ENCODE measurements around the gene PNMA6F.

Gene PNMA6F

DNA sequence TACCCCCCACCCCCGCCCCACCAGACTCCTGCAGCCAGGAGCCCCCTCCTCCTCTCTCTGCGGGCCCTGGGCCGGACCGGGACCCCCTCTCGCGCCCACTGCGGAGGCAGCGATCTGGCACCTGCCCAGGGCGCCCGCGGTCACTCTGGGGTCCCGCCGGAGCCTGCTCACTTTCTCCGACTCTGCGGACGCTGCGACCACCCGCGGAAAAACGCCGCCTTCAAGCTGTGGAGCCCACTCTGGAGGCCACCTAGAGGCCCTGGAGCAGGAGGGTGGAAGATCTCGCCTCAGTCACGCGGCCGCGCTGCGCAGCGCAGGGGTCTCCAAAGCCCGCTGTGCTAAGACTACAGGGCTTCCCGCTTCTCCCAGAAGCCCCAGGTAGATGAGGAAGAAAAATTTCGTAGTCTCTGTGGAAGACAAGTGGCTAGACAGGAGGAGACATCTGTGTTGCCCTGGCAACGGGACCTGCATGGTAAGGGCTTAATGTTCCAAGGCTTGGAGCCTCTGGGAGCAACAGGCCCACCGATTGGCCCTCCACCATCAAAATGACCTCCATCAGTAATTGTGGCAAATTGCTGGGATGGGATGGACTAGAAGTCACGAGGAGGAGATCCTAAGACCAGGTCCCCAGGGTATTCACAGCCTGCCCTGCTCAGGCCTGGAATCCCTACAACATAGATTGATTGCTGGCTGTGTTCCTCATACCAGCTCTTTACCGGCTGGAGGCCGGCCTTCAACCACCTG lies at the start of gene PNMA6F:
PNMA6F (minus strand) TSS at position 387 of the 744 bp plus-strand sequence. CDS start 1,093 bp downstream, outside the sequence.
- DNase-seq: no peak

GRCh38 chrX:153371256-153371655 lies 49.7 kb upstream of the PNMA6F start:
- DNase-seq: no peak

- no peak for DNase-seq
Measured at GRCh38 chrX:153370293-153371055, 48.9 kb upstream of the PNMA6F start.

GRCh38 chrX:153366878-153367538 lies 45.4 kb upstream of the PNMA6F start:
- no peak for DNase-seq

GRCh38 chrX:153366119-153366518 lies 44.6 kb upstream of the PNMA6F start:
- DNase-seq: no peak

GRCh38 chrX:153365670-153366069 lies 44.1 kb upstream of the PNMA6F start:
- no peak for DNase-seq

DNA sequence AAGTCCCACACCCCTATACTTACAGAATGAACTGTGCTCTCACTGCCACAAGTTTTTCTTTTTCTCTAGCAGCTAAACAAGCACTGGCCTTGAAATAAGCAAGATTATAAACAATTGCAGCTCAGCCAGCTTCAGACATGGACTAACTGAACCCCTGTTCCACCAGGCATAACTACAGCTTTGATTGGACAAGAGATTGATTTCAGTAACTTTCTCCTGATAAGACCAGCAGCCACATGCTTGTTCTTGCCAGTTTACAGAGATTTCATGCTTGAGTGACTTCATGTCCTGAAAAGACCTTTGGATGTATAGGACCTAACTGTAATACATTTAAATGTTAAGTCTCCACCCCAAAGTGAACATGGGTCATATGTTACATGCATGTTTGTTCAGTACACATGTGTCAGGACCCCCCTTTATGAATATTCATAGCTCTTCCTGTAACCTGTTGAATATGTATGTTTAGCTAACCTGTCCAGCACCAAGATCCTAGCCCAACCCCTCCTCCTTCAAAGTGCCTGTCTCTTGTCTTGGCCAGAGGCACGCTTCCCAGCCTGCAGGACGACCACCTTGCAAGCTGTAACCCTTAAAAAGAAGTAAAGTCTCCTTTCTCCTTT lies 40.3 kb upstream of the PNMA6F start:
- DNase-seq: no peak

DNA sequence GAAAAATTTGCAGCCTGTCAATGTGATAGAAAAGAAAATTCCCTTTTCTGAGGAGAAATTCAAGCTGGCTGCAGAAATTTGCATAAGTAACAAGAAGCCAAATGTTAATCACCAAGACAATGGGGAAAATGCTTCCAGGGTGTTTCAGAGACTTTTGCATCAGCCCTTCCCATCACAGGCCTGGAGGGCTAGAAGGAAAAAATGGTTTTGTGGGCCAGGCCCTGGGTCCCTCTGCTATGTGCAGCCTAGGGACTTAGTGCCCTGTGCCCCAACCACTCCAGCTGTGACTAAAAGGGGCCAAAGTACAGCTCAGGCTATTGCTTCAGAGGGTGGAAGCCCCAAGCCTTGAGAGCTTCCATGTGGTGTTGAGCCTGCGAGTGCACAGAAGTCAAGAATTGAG lies 36.3 kb upstream of the PNMA6F start:
- DNase-seq: no peak

DNA sequence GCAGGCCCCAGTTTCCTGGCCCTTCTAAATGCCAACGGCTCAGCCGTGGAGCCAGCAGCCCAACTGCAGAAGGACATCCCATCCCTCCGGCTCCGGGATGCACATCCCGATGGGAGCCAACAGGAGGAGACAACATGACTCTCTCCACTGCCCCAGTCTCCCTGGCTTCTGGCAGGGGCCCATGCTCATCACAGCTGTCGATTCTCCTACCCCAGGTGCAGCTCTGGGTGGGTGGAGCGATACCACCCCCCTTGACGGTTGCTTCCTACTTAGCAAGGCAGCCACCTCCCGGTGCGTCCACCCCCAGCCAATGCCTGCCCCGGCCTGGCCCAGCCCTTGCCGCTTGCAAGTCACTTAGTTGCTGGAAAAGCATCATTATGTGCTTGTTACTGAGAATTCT lies 31.8 kb upstream of the PNMA6F start:
- no peak for DNase-seq

GRCh38 chrX:153352858-153353257 lies 31.3 kb upstream of the PNMA6F start:
- DNase-seq: no peak

- no peak for DNase-seq
Measured at GRCh38 chrX:153351981-153352380, 30.4 kb upstream of the PNMA6F start.

DNA sequence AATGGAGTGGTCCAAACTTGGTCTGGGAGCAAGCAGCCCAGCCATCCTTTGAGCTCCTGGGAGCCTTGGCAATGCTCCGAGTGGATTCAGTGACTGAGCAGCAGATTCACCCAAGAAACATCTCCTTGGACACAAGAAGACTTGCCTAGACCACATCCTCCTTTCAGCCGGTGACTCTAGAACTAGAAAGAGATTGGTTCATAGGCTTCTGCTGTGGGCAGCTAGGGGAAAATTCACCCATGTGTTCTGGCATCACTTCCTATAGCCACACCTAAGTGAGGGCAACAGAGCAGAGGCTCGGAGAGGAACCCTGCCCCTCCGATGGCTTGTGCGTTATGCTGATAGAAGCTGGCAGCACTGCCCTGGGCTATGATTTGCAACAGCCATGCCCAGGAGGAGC lies 28.4 kb upstream of the PNMA6F start:
- DNase-seq: no peak

DNA sequence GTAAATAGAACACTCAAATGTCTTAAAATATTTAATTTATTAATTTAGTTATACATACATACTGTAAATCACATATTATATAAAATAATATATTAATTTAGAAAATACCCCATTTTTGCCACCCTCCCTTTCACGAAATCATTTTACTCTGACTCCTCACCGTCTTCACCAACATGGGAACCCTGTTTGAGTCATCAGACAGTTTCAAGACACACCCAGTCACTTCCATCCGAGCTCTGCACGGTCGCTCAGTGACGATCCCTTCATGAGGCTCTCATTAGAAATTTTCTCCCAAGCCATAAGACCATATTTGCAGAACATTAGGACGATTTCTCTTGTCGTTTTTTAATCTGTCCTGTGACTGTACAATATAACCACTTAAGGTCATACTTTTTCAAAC lies 26.9 kb upstream of the PNMA6F start:
- DNase-seq: no peak

DNA sequence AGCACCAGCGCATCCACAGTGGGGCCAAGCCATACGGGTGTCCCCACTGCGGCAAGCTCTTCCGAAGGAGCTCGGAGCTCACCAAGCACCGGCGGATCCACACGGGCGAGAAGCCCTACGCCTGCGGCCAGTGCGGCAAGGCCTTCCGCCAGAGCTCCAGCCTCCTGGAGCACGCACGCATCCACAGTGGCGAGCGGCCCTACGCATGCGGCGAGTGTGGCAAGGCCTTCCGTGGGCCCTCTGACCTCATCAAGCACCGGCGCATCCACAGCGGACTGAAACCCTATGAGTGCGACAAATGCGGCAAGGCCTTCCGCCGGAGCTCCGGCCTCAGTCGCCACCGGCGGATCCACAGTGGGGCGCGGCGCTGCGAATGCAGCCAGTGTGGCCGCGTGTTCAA lies 26.0 kb upstream of the PNMA6F start:
- DNase-seq: no peak

GRCh38 chrX:153343674-153344073 lies 22.1 kb upstream of the PNMA6F start:
- DNase-seq: no peak

GRCh38 chrX:153342762-153343558 lies 21.4 kb upstream of the PNMA6F start:
- no peak for DNase-seq

GRCh38 chrX:153340111-153340510 lies 18.5 kb upstream of the PNMA6F start:
- no peak for DNase-seq

GRCh38 chrX:153339662-153340061 lies 18.1 kb upstream of the PNMA6F start:
- DNase-seq: no peak

DNA sequence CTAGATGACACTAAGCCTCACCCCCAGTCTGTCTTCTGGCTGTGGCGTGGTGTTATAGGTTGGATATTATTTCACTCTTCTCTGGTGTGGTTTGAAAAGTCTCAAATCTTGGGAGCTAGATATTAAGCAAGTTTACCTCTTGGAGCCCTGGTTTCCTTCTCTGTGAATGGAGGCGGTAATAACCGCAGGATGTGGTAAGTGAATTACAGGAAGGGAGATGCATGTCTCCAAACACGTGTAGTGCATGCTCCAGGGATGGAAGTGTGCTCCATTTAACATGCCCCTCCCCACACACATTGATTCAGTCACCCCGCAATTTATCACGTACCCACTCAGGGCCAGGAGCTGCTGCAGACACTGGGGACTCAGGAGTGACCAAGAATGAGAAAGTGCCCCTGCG lies 17.3 kb upstream of the PNMA6F start:
- DNase-seq: no peak

GRCh38 chrX:153336988-153337387 lies 15.4 kb upstream of the PNMA6F start:
- no peak for DNase-seq

DNA sequence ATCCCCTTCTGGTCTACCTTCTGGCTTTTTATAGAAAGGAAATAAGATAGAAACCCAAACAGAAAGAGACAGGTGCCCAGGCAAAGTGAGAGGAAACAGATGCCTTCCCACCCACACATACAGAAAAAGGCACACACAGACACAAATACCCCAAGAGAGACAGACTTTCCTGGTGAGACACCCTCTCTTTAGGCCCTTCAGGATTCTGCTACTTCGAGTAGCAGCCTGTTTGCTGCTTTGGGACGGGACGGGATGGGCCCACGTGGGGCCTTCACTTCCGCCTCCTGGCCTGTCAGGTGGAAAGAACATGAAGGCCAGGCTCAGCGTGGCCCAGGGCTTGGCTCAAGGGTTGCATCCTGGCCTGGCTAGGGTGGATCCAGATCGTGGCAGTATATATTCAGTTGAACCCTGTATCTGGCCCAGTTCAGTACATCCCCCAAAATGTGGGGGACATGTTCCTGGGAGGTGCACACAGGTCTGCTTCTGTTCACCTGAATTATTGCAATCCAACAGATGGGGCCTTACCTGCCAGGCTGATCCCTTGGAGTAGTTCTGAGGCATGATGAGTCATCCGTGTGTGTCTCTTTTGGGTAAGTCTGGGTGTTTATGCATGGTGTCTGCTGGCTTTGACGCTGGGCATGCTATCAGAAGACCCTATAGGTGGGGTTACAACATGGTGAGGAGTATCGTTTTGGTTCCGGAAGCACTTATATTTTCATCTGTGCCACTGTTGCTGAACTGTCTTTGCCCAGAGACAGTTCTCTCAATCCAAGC lies 14.7 kb upstream of the PNMA6F start:
- DNase-seq: no peak
